Keratinocyte (primary cell): ENCODE data around the gene PHIP.

Experiments used
- EZH2 ChIP-seq: IDR thresholded peaks from one replicate; pipeline ENCODE4 v1.6.1; 2012; ENCODE audit warnings: inconsistent platforms, mild to moderate bottlenecking, low read length, moderate library complexity
- TF ChIP-seq, protein P1 (sequence below), 3 experiments: IDR thresholded peaks in 1 of 3; conservative IDR thresholded peaks in 1 of 3; optimal IDR thresholded peaks in 1 of 3; 2 replicates in 2 of 3; 3 replicates in 1 of 3; pipeline versions ENCODE3 to v1.5.1; 2011; ENCODE audit warnings: low read length in 3 of 3, mild to moderate bottlenecking in 3 of 3, moderate library complexity in 2 of 3, control low read depth in 1 of 3, inconsistent platforms in 1 of 3; ENCODE audit not compliant: insufficient read depth in 2 of 3; ENCODE audit errors: extremely low read depth in 1 of 3

DNA sequence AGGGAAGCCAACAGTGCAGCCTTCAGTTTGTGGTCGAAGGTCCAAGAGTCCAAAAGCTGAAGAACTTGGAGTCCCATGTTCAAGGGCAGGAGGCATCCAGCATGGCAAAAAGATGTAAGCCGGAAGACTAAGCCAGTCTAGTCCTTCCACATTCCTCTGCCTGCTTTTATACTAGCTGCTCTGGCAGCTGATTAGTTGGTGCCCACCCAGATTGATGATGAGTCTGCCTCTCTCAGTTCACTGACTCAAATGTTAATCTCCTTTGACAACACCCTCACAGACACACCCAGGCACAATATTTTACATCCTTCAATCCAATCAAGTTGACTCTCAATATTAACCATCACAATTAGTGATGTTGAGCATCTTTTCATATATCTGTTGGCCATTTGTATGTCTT is 23.1 kb upstream of the PHIP start:
- TF ChIP-seq, protein P1, sequence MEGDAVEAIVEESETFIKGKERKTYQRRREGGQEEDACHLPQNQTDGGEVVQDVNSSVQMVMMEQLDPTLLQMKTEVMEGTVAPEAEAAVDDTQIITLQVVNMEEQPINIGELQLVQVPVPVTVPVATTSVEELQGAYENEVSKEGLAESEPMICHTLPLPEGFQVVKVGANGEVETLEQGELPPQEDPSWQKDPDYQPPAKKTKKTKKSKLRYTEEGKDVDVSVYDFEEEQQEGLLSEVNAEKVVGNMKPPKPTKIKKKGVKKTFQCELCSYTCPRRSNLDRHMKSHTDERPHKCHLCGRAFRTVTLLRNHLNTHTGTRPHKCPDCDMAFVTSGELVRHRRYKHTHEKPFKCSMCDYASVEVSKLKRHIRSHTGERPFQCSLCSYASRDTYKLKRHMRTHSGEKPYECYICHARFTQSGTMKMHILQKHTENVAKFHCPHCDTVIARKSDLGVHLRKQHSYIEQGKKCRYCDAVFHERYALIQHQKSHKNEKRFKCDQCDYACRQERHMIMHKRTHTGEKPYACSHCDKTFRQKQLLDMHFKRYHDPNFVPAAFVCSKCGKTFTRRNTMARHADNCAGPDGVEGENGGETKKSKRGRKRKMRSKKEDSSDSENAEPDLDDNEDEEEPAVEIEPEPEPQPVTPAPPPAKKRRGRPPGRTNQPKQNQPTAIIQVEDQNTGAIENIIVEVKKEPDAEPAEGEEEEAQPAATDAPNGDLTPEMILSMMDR (optimal IDR thresholded peaks at IDR 0.05 in 1 of 3, IDR thresholded peaks at IDR 0.05 in 1 of 3, conservative IDR thresholded peaks at IDR 0.05 in 1 of 3; ENCODE audit: extremely low read depth in 1 of 3, insufficient read depth in 2 of 3, low read length in 3 of 3) = no peak
- TF ChIP-seq EZH2 = no peak
